A549 (cell line): Measurements from ENCODE around the gene MAJIN.

Experiments used
- CHD4 ChIP-seq: fragments of 200-600 bp; sonication (generic); IDR thresholded peaks from 2 replicates; pipeline ENCODE4 v1.6.1; 2016; ENCODE audit warnings: antibody characterized with exemption, mild to moderate bottlenecking, borderline replicate concordance
- RCOR1 ChIP-seq: fragments of 150-350 bp; IDR thresholded peaks from 2 replicates; pipeline ENCODE4 v1.6.1; 2014; ENCODE audit warnings: antibody characterized with exemption, low read length, low read depth
- TF ChIP-seq, protein P1 (sequence below): fragments of >200 bp; sonication (Bioruptor Twin); formaldehyde crosslinking; IDR thresholded peaks from 3 replicates; pipeline ENCODE4 v1.5.1; 2016

DNA sequence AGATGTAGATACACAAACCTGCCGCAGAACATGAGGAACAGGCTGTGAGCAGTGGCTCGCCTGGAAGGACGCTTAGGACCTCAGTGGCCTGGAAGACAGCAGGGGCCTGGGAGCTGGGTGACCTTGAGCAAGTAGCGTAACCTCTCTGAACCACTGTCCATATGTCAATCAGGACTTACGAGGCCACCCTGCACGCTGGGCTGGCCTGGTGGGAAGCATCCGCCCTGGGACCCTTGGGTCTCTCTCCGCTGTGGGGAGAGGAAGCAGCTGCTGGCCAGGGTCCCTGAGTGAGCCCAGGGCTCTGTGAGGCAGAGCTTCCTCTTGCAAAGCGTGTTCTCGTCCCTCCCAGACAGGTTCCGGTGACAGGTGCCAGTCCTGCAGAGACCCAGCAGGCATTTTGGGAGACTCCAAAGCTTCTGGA is 79.5 kb downstream of the MAJIN start:
- TF ChIP-seq, protein P1, sequence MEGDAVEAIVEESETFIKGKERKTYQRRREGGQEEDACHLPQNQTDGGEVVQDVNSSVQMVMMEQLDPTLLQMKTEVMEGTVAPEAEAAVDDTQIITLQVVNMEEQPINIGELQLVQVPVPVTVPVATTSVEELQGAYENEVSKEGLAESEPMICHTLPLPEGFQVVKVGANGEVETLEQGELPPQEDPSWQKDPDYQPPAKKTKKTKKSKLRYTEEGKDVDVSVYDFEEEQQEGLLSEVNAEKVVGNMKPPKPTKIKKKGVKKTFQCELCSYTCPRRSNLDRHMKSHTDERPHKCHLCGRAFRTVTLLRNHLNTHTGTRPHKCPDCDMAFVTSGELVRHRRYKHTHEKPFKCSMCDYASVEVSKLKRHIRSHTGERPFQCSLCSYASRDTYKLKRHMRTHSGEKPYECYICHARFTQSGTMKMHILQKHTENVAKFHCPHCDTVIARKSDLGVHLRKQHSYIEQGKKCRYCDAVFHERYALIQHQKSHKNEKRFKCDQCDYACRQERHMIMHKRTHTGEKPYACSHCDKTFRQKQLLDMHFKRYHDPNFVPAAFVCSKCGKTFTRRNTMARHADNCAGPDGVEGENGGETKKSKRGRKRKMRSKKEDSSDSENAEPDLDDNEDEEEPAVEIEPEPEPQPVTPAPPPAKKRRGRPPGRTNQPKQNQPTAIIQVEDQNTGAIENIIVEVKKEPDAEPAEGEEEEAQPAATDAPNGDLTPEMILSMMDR = no peak
- TF ChIP-seq CHD4 = no peak
- TF ChIP-seq RCOR1 = no peak
